KG1 (cell line): ENCODE data around the gene ANO6.

ENCODE experiments used
- DNase-seq: peaks from one replicate; lab custom pipeline; 2025; lab: John Stamatoyannopoulos, UW

The ANO6 gene

DNA sequence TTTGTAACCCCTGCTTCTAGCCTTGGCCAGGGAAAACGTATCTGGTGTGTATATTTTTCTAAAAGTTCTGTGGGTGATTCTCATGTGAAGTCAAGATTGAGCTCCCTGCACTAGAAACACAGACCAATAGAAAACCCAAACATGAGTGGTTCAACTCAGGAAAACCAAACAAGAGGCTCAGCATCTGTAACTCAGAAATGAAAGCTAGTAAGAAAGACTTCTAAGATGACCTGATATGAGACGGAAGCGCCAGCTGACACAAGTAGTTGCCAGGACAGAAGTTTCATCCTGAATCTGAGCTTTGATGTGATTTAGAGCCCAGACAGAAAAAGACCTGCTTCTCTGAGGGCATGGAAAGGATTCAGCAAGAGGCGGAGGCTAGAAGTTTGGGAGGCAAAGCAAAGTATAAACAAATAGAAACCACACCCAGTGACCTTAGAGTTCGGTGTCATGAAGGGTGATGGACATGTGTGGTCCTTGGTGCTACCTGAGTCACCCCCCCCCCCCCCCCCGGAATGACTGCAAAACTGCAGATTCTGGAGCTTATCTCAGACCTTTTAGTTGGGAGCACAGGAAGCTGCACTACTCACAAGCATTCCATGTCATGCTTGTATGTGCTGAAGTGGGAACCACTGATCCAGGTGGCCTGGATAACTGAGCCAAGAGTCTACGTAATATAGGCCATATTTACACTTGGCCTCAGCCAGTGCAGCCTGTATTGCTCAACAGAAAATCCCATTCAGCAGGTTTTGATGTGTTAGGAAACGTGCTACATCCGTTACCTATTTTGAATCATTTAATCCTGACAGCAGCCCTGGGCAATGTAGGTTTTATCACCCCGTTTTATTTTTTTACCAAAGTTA lies 191.3 kb downstream of the ANO6 start:
- DNase-seq, result no peak

DNA sequence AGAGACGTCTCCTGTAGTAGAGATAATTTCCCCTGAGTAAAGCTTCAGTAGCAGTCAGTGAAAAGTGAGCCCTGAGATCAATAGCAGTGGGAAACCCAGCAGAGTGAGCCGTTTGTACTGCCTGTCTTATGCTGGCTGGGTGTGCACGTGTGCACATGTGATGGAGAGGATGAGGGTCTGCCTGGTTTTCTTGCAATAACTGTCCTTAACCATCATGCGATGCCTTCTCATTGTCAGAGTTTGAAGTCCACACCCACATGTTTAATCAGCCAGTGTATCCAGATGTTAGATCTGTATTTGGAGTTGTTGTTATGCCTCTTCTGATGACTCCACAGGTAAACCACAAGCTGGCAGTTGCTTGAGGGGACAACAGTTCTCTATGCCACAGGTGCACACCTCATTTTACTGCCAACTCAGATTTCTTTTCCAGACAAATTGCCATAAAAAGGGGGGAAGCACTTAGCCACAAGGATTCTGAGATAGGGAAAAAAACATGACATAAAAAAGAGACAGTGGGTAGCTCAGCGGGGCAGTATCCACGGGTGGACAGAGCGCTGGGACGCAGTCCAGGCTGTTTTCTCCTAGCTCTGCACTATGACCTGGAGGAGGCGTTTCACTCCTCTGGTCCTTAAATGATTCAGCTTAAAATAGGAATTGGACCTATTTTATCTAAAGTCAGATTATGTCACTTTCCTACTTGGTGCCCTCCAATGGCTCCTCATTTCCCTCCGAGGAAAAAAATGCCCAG lies 192.3 kb downstream of the ANO6 start:
- DNase-seq, result no peak

DNA sequence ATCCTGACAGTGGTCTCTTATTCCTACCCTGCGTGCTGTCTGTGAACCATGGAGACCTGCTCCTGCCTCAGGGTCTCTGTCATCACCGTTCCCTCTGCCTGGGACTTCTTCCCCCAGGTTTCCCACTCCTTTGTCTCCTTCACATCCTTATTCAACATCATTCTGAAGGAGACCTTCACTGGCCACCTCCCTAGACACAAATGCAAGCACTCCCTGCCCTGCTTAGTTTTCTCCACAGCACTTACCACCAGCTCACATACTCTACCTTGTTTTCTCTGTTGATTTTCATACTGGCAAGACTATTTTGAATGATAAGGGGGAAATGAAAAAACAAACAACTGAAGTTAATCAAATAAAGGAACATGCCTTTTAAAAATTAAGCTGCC lies 192.8 kb downstream of the ANO6 start:
- no peak for DNase-seq

DNA sequence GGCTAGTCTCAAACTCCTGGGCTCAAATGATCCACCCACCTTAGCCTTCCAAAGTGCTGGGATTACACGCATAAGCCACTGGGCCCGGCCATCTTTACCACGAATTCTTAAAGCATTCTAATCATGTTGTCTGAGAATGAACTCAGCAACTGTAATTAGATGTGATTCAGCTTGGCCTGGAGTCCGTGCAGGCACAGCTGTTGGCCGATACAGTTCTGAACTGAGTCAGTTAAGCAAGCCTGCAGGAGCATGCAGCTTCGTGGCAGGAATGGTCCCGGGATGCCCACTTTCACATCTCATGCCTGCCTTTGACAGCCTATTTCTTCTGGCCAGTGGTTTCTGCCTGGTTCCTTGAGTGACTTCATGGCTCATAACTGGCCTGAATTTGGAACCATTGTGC lies 194.1 kb downstream of the ANO6 start:
- no peak for DNase-seq

DNA sequence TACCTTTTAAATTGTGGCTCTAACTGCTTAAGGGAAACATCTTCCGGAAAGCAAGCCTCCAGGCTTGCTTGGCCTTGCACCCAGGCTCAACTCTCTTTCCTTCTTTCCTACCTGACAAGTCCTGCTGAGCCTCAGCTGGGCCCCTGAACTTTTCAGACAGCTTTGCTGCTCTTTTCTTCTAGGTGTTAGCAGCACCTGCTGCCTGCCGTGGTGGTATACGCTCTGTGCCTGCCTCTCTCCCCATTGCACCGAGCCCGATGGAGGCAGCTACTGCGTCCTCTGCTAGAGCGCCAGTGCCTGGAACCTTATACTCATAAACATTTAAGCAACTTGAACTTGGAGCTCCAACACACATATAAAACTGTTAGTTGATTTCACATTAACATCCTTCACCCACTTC lies 195.7 kb downstream of the ANO6 start:
- DNase-seq, result no peak

DNA sequence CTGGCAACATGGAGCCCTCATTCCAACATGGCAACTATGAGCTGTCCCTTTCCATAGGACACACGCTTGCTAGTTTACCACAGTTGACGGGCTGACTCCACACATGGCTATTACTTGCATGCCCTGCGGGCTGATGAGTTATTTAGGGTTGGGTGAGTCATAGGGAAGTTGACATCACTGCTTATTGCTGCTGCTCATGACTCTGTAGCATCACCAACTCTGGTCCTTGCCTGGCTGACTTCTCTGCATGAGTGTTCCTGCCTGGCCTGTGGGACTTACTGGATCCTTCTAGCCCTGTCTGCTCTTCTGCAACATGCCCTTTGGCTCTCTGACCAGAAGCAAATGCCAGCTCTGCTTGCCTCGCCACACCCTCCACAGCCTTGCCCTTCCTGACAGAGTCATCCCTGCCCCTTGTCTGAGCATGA lies 199.5 kb downstream of the ANO6 start:
- no peak for DNase-seq

DNA sequence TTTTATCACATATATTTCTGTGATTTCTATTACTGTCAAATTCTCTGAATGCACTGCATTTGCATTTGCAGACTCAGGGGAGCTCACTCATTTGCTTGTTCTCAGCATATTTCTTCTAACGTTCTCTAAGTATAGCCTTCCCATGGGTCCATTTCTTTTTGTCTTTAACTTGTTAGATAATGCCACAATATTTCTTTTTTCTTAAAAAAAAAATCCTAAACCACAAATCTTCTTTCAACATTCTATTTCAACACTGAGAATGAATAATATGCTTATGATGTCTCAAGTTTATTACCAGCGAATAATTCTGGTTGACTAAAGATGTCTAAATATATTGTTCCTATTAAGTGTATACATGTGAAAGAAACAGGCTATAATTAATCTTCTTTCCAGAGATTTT lies 200.2 kb downstream of the ANO6 start:
- no peak for DNase-seq

DNA sequence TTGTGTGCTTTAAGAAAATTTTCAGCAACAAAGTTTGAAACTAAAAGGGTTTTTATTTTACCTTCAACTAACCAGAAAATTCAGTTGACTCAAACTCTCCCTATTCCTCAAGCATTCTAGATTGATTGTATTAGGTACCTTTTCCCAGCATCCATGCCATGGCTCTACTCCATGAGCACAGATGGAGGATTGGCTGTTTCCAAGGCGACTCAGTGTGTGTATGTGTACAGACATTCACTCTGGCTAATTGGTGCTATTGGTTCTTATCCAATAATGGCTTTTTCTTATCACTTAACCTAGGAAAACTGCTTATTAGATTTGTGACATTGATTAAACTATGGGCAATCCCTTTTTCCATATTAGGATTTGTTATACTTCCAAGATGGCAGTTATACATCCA lies 202.6 kb downstream of the ANO6 start:
- DNase-seq, result no peak

DNA sequence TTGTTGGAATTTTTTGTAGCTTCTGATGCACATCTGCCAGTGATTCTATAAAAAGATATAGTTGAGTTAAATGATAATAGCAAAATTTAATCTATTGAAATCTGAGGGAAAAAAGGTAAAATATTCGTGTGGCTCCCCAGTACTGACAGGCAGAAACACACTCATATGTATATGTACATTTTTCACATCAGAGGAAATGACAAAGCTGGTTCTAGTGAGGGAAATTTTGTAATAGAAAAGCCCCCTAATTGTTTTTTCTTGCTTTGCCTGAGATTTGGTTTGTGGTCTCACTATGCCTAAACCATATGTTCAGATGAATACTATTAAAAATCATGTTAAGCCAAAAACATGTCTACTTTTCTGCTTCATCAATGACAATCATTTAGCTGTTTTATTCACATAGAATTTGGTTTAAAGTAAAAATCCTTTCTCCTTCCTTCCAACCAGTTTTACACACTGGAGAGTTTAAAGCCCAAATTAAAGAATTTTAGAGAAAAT lies 203.5 kb downstream of the ANO6 start:
- DNase-seq, result no peak

DNA sequence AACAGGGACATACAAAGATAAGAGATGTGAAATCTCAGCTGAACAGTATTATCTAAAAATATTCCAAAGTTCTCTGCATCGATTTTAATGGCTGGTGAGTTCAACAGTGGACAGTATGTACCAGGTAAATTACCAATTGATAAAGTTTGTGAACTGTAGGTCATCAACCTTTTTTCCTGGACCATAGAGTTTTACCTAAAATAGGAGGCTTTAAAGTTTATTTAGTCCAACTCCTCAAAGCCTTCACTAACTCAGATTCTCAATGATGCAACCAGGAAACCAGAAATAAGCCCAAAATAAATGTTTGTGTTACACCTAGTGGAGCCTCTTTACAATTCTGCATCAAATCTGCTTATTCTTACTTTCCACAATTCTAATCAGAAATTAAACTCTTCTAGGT lies 205.8 kb downstream of the ANO6 start:
- no peak for DNase-seq

DNA sequence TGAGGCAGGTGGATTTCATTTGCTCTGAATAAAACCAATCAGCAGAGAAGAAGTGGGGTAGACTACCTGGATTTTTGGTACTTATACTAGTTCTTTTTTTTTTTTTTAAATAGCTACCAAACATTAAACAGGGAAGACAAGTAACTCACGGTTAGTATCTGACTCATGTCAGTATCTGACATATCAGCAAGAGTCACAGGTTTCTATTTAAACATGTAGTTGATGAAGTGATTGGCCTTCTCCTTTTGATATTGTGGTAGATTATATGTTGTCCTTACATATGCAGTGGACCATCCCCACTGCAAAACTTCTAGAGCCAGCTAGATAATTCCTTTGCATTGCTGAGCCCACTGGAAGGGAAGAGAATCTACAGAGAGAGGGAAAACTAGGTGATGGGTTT lies 208.0 kb downstream of the ANO6 start:
- no peak for DNase-seq

DNA sequence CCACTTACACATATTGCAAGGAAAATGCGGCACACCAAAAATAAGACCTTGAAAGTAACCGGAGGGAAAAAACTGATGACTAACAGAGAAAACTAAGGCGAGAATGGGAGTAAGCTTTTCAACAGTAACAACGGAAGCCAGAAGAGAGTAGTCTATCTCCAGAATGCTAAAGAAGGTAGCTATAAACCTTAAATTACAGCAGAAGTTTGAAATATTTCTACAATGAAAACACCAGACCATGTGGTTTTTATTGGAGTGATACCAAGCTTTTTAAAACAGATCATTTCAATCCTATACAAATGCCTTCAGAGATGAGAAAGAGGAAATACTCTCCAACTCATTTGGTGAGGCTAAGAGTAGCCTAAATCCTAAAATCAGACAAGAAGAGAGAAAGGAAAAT lies 209.5 kb downstream of the ANO6 start:
- no peak for DNase-seq

DNA sequence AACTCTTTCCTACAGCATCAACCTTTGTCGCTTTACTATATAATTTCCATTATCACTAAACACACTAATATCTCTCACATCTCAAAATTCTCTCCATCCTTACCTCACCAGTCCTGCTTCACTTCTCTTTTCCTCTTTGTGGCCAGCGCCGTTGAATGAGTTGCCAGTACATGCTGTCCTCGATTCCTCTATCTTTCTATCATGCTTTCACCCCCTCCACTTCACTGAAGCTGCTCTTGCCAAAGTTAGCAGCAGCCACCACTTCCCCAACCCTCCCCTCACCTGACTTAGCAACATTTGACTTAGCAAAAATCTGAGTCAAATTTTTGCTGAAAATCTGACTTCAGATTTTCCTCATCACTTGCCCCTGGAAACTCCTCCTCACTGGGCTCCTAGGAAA lies 210.4 kb downstream of the ANO6 start:
- DNase-seq, result no peak

DNA sequence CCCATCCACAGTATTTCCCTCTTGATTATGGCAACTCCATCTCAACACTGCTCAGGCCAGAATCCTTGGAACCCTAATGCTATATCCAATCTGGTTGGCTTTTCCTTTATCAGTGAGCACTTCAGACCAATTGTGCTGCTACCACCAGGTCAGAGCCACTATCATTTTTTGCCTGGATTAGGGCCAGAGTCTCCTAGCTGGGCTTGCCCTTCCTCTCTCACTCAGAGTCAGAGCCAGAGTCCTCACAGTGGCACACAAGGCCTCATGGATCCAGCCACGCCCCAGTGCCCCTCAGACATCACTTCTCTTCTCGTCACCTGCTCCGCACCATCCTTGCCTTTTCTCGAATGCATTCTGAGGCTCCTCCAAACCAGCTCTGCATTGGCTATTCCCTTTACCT lies 211.1 kb downstream of the ANO6 start:
- DNase-seq, result no peak

DNA sequence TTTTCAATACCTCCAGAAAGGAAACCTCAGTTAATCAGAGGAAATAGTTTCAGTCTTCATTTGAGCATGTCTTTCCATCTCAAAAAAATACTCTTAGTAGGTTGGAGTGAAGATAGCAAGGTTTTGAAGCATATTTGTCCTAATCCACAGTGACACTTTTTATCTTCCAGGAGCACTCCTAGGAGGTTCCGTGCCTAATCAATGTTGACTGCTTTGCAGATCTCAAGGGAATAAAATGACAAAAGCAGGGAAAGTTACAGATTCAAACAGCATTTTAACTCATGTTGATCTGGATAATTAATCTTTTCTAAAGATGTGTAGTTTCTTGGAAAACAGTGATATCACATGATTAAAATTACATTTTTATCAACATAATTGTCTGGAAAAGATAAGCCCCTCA lies 213.9 kb downstream of the ANO6 start:
- DNase-seq, result no peak

DNA sequence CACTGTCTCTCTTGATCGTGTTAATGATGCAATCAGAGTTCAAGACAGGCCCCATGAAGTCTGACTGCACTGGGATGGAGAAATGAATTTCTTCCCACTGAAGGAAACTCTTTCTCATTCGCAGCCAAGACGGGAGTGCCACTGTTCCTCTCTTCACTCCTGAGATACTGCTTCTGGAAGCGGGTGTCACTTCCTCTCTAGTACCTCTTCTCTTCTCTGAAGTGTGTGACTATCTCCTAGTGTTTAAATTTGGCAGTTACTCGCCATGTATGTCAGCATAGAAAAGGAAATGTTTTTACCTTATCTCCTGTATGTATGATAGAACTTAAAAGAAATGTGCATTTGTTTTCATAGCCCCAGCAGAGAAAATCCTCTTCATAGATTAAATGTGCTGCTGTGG lies 215.2 kb downstream of the ANO6 start:
- no peak for DNase-seq

DNA sequence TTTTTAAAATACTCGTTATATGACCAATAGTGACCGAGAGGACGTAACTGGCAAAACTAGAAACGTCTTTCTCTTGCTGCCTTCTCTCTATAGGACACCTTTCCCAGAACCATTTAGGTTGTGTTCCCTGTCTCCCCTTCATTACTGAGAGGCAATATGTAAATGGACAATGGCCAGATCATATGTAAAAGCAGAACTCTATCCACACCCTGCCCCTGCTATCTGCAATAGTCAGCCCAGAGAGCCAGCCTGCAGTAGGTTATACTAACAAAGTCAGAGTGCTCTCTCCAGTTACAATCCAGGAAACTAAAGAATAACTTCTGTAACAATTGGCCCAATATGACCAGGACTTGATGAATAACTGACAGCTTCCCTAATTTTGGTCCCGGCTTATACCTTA lies 216.8 kb downstream of the ANO6 start:
- DNase-seq, result no peak

DNA sequence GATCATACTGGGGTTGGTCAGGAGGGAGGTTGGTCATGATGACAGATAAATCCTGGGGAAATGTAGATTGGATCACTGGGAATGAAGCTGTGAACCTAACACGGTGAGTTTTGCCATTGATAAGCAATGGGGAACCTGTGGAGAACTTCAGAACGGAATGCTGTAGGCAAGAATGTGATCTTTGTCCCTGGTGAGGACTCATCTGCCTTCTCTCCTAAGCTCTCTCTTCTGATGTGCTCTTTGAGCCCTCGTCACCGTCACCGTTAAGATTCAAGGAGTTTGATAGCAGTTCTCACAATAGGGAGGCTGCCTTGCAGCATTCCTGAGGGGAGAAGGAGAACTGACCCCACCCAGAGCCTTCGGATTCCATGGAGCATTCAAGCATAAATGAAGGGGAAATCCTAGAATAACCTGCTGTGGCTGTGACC lies 217.6 kb downstream of the ANO6 start:
- DNase-seq, result no peak

DNA sequence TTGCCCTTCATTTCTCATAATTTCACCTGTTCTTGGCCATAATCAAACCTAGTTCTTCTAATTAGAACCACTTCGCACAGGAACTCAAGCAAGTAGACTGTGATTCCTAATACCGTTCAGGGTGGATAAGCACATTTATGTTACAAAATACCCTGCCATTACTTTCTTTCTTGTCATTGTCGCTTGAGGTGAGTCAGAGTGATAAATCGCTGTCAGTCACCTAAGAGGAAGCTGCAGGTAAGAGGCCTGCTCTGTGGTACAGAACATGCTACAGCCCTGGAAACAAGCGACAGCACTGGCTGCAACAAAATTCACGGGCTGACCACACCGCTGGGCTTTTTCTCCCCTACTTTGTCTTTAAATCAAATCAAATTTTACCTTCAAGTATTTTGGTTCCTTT lies 218.2 kb downstream of the ANO6 start:
- no peak for DNase-seq

DNA sequence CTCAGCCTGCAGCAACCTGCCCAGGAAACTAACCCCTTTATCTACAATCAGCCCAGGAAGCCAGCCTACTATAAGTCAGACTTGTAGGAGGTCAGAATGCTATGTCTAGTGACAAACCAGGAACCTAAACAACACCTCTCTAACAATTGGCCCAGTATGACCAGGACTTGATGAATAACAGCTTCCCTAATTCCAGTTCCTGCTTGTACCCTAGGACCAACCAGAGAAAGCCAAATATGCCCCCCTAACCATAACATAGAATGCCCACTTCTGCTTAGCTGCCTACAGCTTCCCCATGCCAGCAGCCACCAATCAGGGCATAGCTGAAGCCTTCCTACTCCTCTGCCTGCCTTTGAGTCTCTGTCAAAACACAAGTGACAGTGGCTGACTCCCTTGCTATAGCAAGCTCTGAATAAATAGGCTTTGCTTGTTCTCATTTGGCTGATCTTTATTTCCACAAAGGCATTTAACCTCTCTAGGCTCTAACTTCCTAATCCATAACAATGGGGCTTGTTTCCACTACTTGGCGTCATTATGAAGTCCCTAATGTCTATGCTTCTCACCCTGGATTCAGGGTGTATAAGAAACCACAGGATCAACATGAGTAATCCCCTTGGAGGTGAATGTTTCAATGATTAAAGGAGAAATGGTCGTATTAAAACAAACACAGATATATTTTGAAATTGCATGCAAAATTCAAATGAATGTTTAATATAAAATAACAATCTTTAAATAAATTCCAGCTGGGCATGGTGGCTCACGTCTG lies 220.2 kb downstream of the ANO6 start:
- peak; percentile 39 for DNase-seq

DNA sequence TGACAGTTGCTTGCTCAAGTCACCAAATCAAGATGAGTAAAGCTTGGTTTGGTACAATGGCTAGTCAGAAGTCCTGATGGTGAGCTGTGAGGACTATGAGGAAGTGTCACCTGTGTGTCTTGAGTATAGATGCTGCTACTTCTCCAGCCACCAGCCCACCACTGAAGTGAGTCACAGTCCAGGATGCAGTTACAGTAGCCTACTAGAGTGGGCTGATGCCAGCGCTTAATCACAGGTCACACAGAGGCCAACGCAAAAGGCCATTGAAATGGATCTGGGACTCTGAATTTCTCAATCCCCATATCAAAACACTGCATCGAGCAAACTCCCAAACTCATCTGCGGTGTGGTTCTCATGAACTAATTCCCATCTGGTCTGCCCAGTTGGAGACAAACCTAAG lies 223.1 kb downstream of the ANO6 start:
- no peak for DNase-seq

DNA sequence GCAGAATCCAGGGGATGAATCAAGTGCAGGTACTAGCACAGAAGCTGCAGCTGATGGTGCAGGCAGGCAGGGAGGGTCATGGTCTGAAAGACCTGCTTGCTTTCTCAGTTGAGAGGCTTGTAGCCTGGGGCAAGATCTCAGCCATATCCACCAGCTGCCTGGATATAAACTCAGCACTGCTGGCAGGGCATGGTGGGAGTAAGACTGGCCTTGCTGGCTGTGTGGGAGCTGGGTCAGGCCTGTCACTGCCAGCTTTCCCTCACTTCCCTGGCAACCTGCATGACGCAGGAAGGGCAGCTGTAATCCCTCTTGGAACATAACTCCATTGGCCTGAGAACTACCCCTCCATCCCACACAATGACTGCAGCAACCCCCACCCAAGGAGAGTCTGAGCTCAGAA lies 230.1 kb downstream of the ANO6 start:
- DNase-seq, result no peak

DNA sequence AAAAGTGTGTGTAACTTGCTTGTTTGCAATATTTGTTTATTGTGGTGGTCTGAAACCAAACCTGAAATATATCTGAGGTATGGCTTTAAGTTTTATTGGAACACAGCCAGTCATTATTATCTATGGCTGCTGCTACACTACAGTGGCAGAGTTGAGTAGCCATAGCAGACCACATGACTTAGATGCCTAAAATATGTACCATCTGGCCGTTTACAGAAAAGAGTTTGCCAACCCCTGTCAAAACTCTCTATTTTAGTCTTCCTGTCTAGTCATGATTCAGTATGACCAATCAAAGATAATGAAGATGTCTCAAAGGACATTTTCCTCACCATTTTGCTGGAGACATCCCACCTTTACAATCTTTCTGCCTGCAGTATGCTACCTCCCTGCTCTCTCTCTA lies 242.3 kb downstream of the ANO6 start:
- no peak for DNase-seq
